ENCODE measurements around the gene ANAPC10.
"Not testable (repeated sequence)": the region's sequence is repeated elsewhere in the genome, so short reads cannot be mapped to it uniquely, and the experiment has no call there.

ANAPC10 gene

DNA sequence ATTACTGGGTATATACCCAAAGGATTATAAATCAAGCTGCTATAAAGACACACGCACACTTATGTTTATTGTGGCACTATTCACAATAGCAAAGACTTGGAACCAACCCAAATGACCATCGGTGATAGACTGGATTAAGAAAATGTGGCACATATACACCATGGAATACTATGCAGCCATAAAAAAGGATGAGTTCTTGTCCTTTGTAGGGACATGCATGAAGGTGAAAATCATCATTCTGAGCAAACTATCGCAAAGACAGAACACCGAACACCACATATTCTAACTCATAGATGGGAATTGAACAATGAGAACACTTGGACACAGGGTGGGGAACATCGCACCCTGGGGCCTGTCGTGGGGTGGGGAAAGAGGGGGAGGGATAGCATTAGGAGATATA is 87.7 kb downstream of the ANAPC10 start:
- DNase-seq (ENCODE audit: low read depth in 2 of 2) = not testable (repeated sequence)

DNA sequence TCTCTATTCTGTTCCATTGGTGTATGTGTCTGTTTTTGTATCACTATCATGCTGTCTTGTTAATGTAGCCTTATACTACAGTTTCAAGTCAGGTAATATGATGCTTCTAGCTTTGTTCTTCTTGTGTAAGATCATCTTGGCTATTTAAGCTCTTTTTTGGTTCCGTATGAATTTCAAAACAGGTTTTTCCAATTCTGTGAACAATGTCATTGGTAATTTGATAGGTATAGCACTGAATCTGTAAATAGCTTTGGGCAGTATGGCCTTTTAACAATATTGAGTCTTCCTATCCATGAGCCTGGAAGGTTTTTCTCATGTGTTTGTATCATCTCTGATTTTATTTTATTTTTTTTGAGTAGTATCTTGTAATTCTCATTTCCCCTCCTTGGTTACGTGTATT is 94.3 kb downstream of the ANAPC10 start:
- DNase-seq (ENCODE audit: low read depth in 2 of 2) = no peak

DNA sequence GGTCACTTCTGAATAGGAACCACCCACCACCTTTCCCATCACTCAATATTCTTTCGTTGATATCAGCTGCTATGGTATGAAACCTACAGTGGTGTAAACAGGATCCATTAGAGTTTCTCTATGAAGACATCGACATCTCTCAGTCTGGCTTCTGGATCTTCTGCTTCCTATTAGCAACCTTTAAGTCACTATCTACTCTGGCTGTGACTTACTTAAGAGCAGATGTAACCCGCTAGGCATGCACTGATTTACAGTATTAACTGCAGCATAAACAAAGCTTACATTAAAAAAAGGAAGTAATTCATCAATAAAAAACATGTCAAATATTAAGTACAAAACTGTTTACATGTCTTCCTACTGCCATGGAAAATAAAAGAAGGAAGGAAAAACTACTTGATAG is 96.4 kb downstream of the ANAPC10 start:
- no peak for DNase-seq (ENCODE audit: low read depth in 2 of 2)

DNA sequence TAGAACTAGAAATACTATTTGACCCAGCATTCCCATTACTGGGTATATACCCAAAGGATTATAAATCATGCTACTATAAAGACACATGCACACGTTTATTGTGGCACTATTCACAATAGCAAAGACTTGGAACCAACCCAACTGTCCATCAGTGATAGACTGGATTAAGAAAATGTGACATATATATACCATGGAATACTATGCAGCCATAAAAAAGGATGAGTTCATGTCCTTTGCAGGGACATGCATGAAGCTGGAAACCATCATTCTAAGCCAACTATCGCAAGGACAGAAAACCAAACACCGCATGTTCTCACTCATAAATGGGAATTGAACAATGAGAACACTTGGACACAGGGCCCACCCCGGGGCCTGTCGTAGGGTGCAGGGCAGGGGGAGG is 97.3 kb downstream of the ANAPC10 start:
- DNase-seq (ENCODE audit: low read depth in 2 of 2) = not testable (repeated sequence)

DNA sequence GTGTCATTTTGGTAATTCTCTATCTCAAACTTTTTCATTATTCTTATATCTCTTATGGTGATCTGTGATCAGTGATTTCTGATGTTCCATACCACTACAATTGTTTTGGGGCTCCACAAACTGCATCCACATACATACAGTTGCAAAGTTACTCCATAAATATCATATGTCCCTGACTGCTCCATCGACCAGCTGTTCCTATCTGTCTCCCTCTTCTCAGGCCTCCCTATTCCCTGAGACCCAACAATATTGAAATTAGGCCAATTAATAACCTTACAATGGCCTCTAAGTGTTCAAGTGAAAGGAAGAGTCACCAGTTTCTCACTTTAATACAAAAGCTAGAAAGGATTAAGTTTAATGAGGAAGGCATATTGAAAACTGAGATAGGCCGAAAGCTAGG is 108.7 kb downstream of the ANAPC10 start:
- no peak for DNase-seq (ENCODE audit: low read depth in 2 of 2)

DNA sequence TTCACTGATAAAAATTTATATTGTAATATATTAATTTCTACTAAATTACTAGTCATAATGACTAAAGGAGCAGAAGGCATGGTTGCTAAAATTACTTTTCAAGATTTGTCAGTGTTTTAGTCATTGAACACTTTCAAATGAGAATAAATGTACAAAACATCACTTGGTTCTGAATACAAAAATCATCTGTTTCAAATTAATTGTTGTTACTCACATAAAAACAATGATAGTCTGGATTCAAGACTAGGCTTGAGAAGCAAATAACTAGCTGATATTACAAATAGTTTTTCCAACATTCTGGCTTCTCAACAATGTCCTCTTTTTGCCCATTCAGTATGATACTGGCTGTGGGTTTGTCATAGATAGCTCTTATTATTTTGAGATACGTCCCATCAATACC is 112.5 kb downstream of the ANAPC10 start:
- no peak for DNase-seq (ENCODE audit: low read depth in 2 of 2)

DNA sequence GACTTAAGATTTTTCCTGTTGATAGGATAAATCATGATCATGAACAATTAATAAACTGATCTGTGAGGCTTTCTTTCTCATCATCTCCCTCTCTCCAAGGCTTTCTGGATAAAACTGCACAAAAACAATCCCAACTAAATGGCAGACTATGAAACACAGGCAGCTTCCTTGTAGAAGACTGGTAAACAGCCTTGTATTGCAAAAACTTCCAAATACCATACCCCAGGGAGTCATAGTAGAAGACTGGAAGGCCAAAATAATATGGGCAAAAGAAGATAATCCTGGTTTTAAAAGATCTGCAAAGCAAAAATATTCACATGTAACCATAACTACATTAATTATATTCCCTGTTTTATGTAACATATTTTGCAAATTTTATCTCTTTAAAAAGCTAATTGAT is 113.0 kb downstream of the ANAPC10 start:
- DNase-seq (ENCODE audit: low read depth in 2 of 2) = no peak

DNA sequence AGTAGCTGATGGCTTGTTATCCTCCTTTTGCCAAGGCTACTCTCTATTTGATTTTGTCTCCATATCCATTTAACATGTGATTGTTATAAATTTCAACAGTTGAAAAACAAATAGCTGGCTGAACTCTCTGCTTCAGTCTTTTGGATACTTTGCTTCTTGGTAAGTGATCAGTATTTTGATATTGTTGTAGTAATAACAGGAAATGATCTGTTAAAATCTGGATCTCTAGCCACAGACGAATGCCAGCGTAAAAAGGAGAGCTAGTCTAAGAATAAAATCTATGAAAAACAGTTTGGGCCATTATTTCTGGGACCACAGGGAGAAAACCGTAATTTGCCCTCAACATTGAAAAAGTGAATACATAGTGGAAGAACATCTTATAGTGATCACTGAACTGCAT is 113.8 kb downstream of the ANAPC10 start:
- DNase-seq (ENCODE audit: low read depth in 2 of 2) = no peak

DNA sequence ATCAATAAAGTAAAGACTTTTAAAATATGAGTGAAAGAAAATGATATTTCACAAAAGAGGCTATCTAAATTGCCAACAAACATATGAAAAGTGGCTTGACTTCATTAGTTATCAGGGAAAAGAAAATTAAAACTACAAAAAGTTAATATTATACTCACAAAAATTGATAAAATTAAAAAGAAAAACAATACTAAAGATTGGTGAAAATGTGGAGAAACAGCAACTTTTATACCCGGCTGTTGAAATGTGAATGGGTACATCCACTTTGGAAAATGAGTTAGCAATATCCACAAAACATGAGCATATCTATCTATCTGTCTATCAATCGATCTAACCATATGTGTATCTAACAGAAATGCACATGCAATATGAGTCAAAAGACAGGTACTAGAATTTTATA is 122.3 kb downstream of the ANAPC10 start:
- DNase-seq (ENCODE audit: low read depth in 2 of 2) = no peak

DNA sequence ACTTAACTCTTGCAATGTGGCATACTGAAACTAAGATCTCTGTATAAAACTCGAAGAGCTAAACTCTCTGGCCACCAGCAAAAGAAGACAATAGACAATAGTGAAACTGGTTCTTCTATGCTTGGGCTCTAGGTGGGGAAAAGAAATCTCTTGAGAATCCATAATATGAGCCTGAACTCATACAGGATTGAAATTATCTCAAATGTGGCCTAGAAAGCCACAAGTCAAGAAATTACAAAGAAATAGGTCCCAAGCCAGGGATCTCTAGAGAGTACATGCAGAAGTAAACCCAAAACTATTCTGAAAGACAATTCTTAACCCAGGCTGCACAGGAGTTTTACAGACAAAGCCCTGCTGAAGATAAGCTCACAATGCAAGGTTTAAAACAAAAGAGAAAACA is 127.4 kb downstream of the ANAPC10 start:
- DNase-seq (ENCODE audit: low read depth in 2 of 2) = no peak

DNA sequence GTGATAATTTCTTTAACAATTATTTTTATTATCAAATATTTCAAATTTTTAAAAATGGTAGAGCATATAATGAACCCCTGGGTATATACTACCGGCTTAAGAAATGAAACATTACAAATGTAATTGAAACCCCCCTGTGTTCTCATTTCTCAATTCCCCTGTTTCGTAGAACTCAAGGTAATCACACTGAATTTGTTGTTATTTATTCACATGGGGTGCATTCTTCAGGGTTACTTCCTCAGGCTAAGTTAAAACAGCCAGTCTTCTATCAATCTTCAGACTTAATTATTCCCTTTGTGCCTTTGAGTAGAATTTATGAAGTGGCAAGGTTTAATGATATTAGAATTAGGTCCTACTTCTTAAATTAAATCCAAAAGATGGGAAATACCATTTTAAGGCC is 128.2 kb downstream of the ANAPC10 start:
- DNase-seq (ENCODE audit: low read depth in 2 of 2) = no peak

DNA sequence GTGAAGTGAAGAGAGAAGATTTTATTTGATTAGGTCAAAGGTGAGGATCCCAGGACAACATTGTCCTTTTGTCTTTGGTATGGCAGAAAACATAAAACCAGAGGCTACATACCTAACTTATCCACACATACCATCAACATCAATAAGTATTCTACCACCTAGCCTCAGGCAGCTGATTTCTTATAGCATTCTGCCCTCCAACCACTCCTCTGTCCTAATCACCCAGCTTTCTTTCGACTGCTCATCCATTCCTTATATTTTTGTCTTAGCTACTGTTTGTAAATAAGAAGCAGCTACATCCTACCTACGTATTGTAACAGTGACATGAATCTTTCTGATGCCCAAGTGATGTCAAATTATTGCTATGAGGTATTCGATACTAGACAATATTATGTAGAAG is 129.4 kb downstream of the ANAPC10 start:
- no peak for DNase-seq (ENCODE audit: low read depth in 2 of 2)

DNA sequence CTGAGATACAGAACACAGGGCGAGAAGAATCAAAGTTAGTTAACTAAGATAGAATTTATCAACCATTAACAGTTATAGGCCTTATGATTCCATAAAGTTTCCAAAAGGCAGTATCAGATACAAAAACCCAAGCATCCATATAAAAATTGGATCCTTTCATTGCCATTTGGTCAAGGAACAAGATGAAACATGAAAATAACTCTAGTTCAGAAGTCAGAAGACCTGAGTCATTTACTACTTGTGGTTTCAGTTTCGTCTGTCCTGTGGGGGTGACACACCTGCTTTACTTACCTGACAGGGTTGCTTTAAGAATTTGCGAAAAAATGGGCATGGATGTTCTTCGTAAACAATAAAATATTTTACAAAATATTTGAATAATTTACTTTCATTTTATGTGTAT is 130.8 kb downstream of the ANAPC10 start:
- no peak for DNase-seq (ENCODE audit: low read depth in 2 of 2)

DNA sequence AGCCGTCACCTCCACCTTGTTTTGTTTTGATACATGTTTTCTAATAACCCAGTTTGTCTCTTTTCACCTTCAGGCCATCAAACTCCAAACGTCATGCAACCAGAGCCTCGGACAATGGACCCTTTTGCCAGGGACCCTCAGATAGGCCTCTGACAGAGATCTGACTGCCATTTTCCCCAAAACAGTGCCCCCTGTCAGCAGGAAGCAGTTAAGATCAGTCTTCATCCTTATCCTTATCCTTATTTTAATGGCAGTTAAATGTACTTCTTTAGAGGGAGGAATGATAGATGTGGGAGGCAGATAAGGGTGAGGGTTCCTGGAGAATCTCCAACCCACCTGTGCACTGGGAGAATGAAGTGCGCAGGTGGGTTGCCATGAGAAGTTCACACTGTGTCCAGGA is 135.7 kb downstream of the ANAPC10 start:
- no peak for DNase-seq (ENCODE audit: low read depth in 2 of 2)

DNA sequence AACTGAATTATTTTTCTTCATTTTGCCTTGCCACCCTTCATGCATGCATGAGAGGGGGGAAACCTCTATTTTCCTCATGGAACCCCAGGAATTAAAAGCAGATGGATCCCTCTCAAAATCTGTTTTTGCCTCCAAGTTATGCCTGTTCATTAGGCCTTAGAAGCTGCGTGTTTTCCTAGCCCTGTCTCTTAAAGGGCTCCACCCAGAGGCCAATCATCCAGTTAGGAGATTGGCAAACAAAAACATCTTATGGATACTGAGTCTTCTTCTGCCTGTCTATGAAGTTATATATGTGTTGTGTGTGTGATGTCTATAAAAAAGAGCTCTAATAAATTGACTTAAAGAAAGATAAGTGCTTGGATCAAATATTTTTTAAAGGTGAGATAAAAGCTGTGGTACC is 142.9 kb downstream of the ANAPC10 start:
- DNase-seq (ENCODE audit: low read depth in 2 of 2) = no peak

DNA sequence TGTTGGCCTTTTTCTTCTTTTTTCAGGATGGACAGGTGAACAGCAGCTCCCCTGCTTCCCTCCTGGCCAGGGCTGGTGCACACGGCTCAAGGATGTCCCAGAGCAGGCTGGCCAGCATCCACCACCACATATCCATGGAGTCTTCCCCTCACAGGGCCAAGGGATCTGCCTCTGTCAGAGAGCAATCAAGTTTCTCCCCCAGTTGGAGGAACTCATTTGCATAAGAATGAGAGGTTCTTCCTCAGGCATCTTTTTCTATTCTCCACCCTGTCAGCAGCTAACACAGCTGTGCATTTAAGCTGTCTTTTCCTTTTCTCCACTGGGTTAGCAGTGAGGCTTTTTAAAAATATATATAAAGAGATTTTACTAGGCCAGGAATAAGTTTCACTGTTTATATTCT is 143.8 kb downstream of the ANAPC10 start:
- no peak for DNase-seq (ENCODE audit: low read depth in 2 of 2)

DNA sequence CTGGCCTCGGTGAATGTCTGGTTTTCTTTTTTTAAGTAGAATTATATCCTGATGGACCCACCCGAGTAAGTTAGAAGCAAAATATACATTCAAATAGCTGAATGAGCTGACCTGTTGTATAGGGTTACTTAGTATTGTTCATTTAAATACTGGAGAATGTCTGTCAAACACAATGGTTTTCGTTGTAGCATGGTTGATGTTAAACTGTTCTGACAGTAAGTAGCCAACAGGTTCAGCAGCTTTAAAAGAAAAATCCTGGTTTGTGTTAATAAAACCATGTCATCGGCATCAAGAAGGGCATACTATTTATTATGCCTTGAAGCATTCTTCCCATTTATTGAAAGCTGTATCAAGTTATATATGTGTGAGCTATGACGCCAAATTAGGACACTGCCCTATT is 149.6 kb downstream of the ANAPC10 start:
- DNase-seq (ENCODE audit: low read depth in 2 of 2) = no peak

DNA sequence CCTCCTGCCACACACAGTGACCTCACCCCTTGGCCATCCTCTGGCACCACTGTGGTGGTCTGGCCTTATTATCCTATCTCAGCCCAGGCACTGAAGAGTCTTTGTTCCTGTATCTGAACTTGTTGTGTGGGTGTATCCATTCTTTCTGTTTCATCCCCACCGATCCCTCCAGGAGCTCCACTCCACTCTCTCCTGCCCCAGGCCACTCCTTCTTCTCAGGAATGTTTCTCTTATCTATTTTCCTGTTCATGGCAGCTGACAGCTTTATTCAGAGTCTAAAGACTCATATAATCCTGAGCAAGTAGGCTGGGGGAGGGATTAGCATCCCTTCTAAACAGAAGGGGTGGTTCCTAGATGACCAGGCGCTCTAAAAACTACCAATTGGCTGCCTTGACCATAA is 150.0 kb downstream of the ANAPC10 start:
- DNase-seq (ENCODE audit: low read depth in 2 of 2) = no peak
